ENCODE results near the gene ASAH2. TPM values are rescaled to one million over a fixed set of nuclear protein-coding genes. Genes with fewer than 3 reads are reported as not detected.
"Not testable (repeated sequence)": the region's sequence is repeated elsewhere in the genome, so short reads cannot be mapped to it uniquely, and the experiment has no call there.

Gene ASAH2
- polyA plus RNA-seq, 3 donors: not detected

DNA sequence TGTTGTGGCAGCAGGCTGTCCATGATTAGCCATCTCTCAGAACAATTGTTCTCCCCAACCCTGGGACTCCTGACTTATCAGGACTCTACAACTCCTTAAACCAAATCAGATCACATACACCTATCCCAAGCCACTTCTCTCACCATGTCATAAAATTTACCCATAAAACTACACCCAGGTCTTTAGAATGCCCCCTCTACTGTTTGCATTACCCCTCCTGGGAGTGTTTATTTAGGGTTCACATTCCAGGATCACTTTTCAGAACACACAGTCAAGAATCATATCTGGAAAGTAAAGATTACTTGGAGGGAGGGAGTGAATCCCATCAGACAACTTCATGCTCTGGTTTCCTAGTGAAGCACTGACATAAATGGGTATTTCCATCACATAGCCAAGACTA lies 7.1 kb downstream of the ASAH2 start:
- H3K4me3 Mint-ChIP-seq: no peak overlapping the region
- no peak overlapping the region for H3K4me2 ChIP-seq (replicated peaks; ENCODE audit: extremely low read depth, low read length, poor library complexity, severe bottlenecking)
- no peaks in the 10 kb centered on the region for H4K20me1 ChIP-seq (ENCODE audit: insufficient read depth, low read length)
- intact Hi-C loops (cut with micrococcal nuclease): no loop called here
- no peak overlapping the region for H3K27ac Mint-ChIP-seq
- H3K36me3 ChIP-seq (replicated peaks in 1 of 2; ENCODE audit: control insufficient read depth in 1 of 2, insufficient read depth in 2 of 2, low read length in 2 of 2): no peaks in the 10 kb centered on the region
- peaks cover 0 to 6% (median 0%) of the 10 kb centered on the region in 7 donors for H3K9me3 Mint-ChIP-seq
- peaks cover 13 to 29% (median 19%) of the 10 kb centered on the region in 3 donors for H3K27me3 Mint-ChIP-seq (ENCODE audit: low read depth in 3 of 3)
- no peaks in the 10 kb centered on the region for H3K79me2 ChIP-seq (ENCODE audit: insufficient read depth, low read length)
- TF ChIP-seq CTCF (IDR thresholded peaks at IDR 0.05): no peak
- H2AFZ ChIP-seq (ENCODE audit: insufficient read depth, low read depth, low read length, poor library complexity, severe bottlenecking): no peak overlapping the region
- H3K4me3 ChIP-seq (replicated peaks in 1 of 3; ENCODE audit: low read depth in 2 of 3, low read length in 3 of 3): no peak overlapping the region
- H3K36me3 Mint-ChIP-seq: no peaks in the 10 kb centered on the region
- no peaks in the 10 kb centered on the region for H3K4me1 ChIP-seq (ENCODE audit: control insufficient read depth in 1 of 2, insufficient read depth in 2 of 2, low read length in 2 of 2)
- H3K9me3 ChIP-seq (replicated peaks in 1 of 2; ENCODE audit: control insufficient read depth in 1 of 2, insufficient read depth in 1 of 2, low read length in 2 of 2): no peaks in the 10 kb centered on the region
- no peak overlapping the region for H3K9ac ChIP-seq (ENCODE audit: insufficient read depth, low read length, poor library complexity, severe bottlenecking)
- peaks cover 2% of the 10 kb centered on the region for H3K4me1 Mint-ChIP-seq
- no peak overlapping the region for H3K27ac ChIP-seq (ENCODE audit: low read depth in 1 of 2, low read length in 2 of 2)
- no peak for DNase-seq
- H3K27me3 ChIP-seq (ENCODE audit: control insufficient read depth in 2 of 2, insufficient read depth in 2 of 2, low read length in 2 of 2): peaks cover 2 to 5% of the 10 kb centered on the region in 2 donors

DNA sequence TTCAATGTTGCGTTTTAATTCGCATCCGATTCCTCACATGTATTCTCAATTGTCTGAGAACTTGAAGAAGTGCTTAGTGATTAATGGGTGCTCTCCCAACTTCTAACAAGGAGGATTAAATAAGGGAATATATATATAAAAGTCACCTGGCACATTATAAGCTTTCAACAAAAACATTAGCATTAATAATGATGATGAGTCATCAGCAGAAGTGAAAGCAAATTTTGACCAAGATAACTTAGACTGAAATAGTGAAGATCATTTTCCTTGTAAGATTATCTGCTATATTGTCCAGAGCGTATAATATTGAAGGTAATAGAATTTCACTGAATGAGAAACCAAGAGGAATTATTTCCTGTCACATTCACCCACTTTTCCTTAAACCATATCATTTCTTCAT lies 8.5 kb downstream of the ASAH2 start:
- Histone ChIP-seq H3K4me1 (ENCODE audit: control insufficient read depth in 1 of 2, insufficient read depth in 2 of 2, low read length in 2 of 2) (no peaks in the 10 kb centered on the region), H3K4me2 (replicated peaks; ENCODE audit: extremely low read depth, low read length, poor library complexity, severe bottlenecking) (no peak overlapping the region), H3K9me3 (replicated peaks in 1 of 2; ENCODE audit: control insufficient read depth in 1 of 2, insufficient read depth in 1 of 2, low read length in 2 of 2) (no peaks in the 10 kb centered on the region), H3K27me3 (ENCODE audit: control insufficient read depth in 2 of 2, insufficient read depth in 2 of 2, low read length in 2 of 2) (peaks cover 2 to 5% of the 10 kb centered on the region in 2 donors), H2AFZ (ENCODE audit: insufficient read depth, low read depth, low read length, poor library complexity, severe bottlenecking) (no peak overlapping the region), H4K20me1 (ENCODE audit: insufficient read depth, low read length) (no peaks in the 10 kb centered on the region), H3K4me3 (replicated peaks in 1 of 3; ENCODE audit: low read depth in 2 of 3, low read length in 3 of 3) (no peak overlapping the region), H3K27ac (ENCODE audit: low read depth in 1 of 2, low read length in 2 of 2) (no peak overlapping the region), H3K36me3 (replicated peaks in 1 of 2; ENCODE audit: control insufficient read depth in 1 of 2, insufficient read depth in 2 of 2, low read length in 2 of 2) (no peaks in the 10 kb centered on the region), H3K9ac (ENCODE audit: insufficient read depth, low read length, poor library complexity, severe bottlenecking) (no peak overlapping the region), H3K79me2 (ENCODE audit: insufficient read depth, low read length) (no peaks in the 10 kb centered on the region)
- H3K36me3 Mint-ChIP-seq: no peaks in the 10 kb centered on the region
- H3K27me3 Mint-ChIP-seq (ENCODE audit: low read depth in 3 of 3): peaks cover 13 to 31% (median 24%) of the 10 kb centered on the region in 3 donors
- H3K9me3 Mint-ChIP-seq: peaks cover 0 to 6% (median 0%) of the 10 kb centered on the region in 7 donors
- no peak for DNase-seq
- no CpG with 5 or more reads among the region's 4 CpGs for WGBS (ENCODE audit: insufficient coverage)
- intact Hi-C loops (cut with micrococcal nuclease): no loop called here
- peaks cover 2% of the 10 kb centered on the region for H3K4me1 Mint-ChIP-seq
- peak overlapping the region in 1 of 7 donors; percentile 28 for H3K27ac Mint-ChIP-seq
- no peak for TF ChIP-seq CTCF (IDR thresholded peaks at IDR 0.05)
- H3K4me3 Mint-ChIP-seq: no peak overlapping the region

DNA sequence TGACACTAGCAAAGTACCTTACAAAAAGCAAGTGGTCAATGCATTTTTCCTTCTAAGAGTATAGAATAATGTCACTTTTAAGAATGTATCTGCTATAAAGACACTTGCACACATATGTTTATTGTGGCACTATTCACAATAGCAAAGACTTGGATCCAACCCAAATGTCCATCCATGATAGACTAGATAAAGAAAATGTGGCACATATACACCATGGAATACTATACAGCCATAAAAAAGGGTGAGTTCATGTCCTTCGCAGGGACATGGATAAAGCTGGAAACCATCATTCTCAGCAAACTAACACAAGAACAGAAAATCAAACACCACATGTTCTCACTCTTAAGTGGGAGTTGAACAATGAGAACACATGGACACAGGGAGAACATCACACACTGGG lies 9.8 kb downstream of the ASAH2 start:
- H3K27ac ChIP-seq (ENCODE audit: low read depth in 1 of 2, low read length in 2 of 2); H3K9ac ChIP-seq (ENCODE audit: insufficient read depth, low read length, poor library complexity, severe bottlenecking); H3K4me1 ChIP-seq (ENCODE audit: control insufficient read depth in 1 of 2, insufficient read depth in 2 of 2, low read length in 2 of 2); H3K9me3 ChIP-seq (replicated peaks in 1 of 2; ENCODE audit: control insufficient read depth in 1 of 2, insufficient read depth in 1 of 2, low read length in 2 of 2); H3K9me3 Mint-ChIP-seq; H3K36me3 Mint-ChIP-seq; H3K4me1 Mint-ChIP-seq; H3K4me3 Mint-ChIP-seq; DNase-seq; H4K20me1 ChIP-seq (ENCODE audit: insufficient read depth, low read length); H3K27ac Mint-ChIP-seq; H3K4me3 ChIP-seq (replicated peaks in 1 of 3; ENCODE audit: low read depth in 2 of 3, low read length in 3 of 3); intact Hi-C loops (cut with micrococcal nuclease); H2AFZ ChIP-seq (ENCODE audit: insufficient read depth, low read depth, low read length, poor library complexity, severe bottlenecking); H3K36me3 ChIP-seq (replicated peaks in 1 of 2; ENCODE audit: control insufficient read depth in 1 of 2, insufficient read depth in 2 of 2, low read length in 2 of 2); H3K79me2 ChIP-seq (ENCODE audit: insufficient read depth, low read length); H3K4me2 ChIP-seq (replicated peaks; ENCODE audit: extremely low read depth, low read length, poor library complexity, severe bottlenecking); H3K27me3 ChIP-seq (ENCODE audit: control insufficient read depth in 2 of 2, insufficient read depth in 2 of 2, low read length in 2 of 2): not testable (repeated sequence)
- H3K27me3 Mint-ChIP-seq (ENCODE audit: low read depth in 3 of 3): peaks cover 13 to 28% (median 20%) of the 10 kb centered on the region in 3 donors
- WGBS (ENCODE audit: insufficient coverage): no CpG with 5 or more reads among the region's 1 CpG

Measured in CD14-positive monocyte (primary cell).